ENCODE data around the gene ERVK3-1.

- TF ChIP-seq CTCF (IDR thresholded peaks at IDR 0.05): no peak
- TF ChIP-seq POLR2A (IDR thresholded peaks at IDR 0.05): no peak
Measured at GRCh38 chr19:58304255-58304654, 922 bp upstream of the ERVK3-1 start.
